Measurements from ENCODE around the gene STK11IP. TPM values are rescaled to one million over a fixed set of nuclear protein-coding genes. Genes with fewer than 3 reads are reported as not detected.

STK11IP gene
- total and polyA plus RNA-seq, 2 donors = 27.8 to 68.7 TPM

- no peak for DNase-seq (ENCODE audit: low read depth in 6 of 9, low spot score in 9 of 9)
- no peaks in the 10 kb centered on the region for H3K9me3 ChIP-seq (ENCODE audit: control insufficient read depth in 2 of 2, insufficient read depth in 1 of 2, low read length in 1 of 2)
- H3K27ac ChIP-seq (ENCODE audit: low read depth in 1 of 2, low read length in 1 of 2) = no peak overlapping the region
- no peak overlapping the region for H3K4me3 ChIP-seq (ENCODE audit: low read length in 2 of 2)
- H3K27me3 ChIP-seq (ENCODE audit: control insufficient read depth in 2 of 2, insufficient read depth in 1 of 2, low read length in 1 of 2) = peaks cover 0 to 6% of the 10 kb centered on the region in 2 donors
- no peaks in the 10 kb centered on the region for H3K4me1 ChIP-seq (ENCODE audit: control insufficient read depth in 2 of 2, insufficient read depth in 2 of 2, low read length in 2 of 2)
- no peaks in the 10 kb centered on the region for H3K36me3 ChIP-seq (ENCODE audit: control insufficient read depth in 2 of 2, insufficient read depth in 2 of 2, low read length in 1 of 2)
Observed at GRCh38 chr2:219662566-219662965, 64.9 kb downstream of the STK11IP start.

GRCh38 chr2:219663116-219663762 lies 65.6 kb downstream of the STK11IP start:
- Histone ChIP-seq H3K4me1 (ENCODE audit: control insufficient read depth in 2 of 2, insufficient read depth in 2 of 2, low read length in 2 of 2) (no peaks in the 10 kb centered on the region), H3K4me3 (ENCODE audit: low read length in 2 of 2) (no peak overlapping the region), H3K9me3 (ENCODE audit: control insufficient read depth in 2 of 2, insufficient read depth in 1 of 2, low read length in 1 of 2) (no peaks in the 10 kb centered on the region), H3K27me3 (ENCODE audit: control insufficient read depth in 2 of 2, insufficient read depth in 1 of 2, low read length in 1 of 2) (peaks cover 0 to 6% of the 10 kb centered on the region in 2 donors), H3K36me3 (ENCODE audit: control insufficient read depth in 2 of 2, insufficient read depth in 2 of 2, low read length in 1 of 2) (no peaks in the 10 kb centered on the region), H3K27ac (ENCODE audit: low read depth in 1 of 2, low read length in 1 of 2) (no peak overlapping the region)
- WGBS = 86% methylated on average over 11 of the region's 11 CpGs
- DNase-seq (ENCODE audit: low read depth in 6 of 9, low spot score in 9 of 9) = no peak

GRCh38 chr2:219664041-219664440 lies 66.4 kb downstream of the STK11IP start:
- WGBS = 88% methylated on average over 5 of the region's 5 CpGs
- Histone ChIP-seq H3K36me3 (ENCODE audit: control insufficient read depth in 2 of 2, insufficient read depth in 2 of 2, low read length in 1 of 2) (no peaks in the 10 kb centered on the region), H3K4me3 (ENCODE audit: low read length in 2 of 2) (no peak overlapping the region), H3K4me1 (ENCODE audit: control insufficient read depth in 2 of 2, insufficient read depth in 2 of 2, low read length in 2 of 2) (no peaks in the 10 kb centered on the region), H3K27ac (ENCODE audit: low read depth in 1 of 2, low read length in 1 of 2) (no peak overlapping the region), H3K9me3 (ENCODE audit: control insufficient read depth in 2 of 2, insufficient read depth in 1 of 2, low read length in 1 of 2) (no peaks in the 10 kb centered on the region), H3K27me3 (ENCODE audit: control insufficient read depth in 2 of 2, insufficient read depth in 1 of 2, low read length in 1 of 2) (peaks cover 0 to 6% of the 10 kb centered on the region in 2 donors)
- DNase-seq (ENCODE audit: low read depth in 6 of 9, low spot score in 9 of 9) = no peak

- no peaks in the 10 kb centered on the region for H3K36me3 ChIP-seq (ENCODE audit: control insufficient read depth in 2 of 2, insufficient read depth in 2 of 2, low read length in 1 of 2)
- H3K27ac ChIP-seq (ENCODE audit: low read depth in 1 of 2, low read length in 1 of 2) = no peak overlapping the region
Observed at GRCh38 chr2:219664944-219665343, 67.3 kb downstream of the STK11IP start.

GRCh38 chr2:219665926-219666325 lies 68.3 kb downstream of the STK11IP start:
- peaks cover 0 to 6% of the 10 kb centered on the region in 2 donors for H3K27me3 ChIP-seq (ENCODE audit: control insufficient read depth in 2 of 2, insufficient read depth in 1 of 2, low read length in 1 of 2)
- H3K9me3 ChIP-seq (ENCODE audit: control insufficient read depth in 2 of 2, insufficient read depth in 1 of 2, low read length in 1 of 2) = no peaks in the 10 kb centered on the region
- WGBS = 91% methylated on average over 6 of the region's 6 CpGs
- DNase-seq (ENCODE audit: low read depth in 6 of 9, low spot score in 9 of 9) = no peak
- H3K27ac ChIP-seq (ENCODE audit: low read depth in 1 of 2, low read length in 1 of 2) = no peak overlapping the region
- no peaks in the 10 kb centered on the region for H3K36me3 ChIP-seq (ENCODE audit: control insufficient read depth in 2 of 2, insufficient read depth in 2 of 2, low read length in 1 of 2)
- no peak overlapping the region for H3K4me3 ChIP-seq (ENCODE audit: low read length in 2 of 2)
- H3K4me1 ChIP-seq (ENCODE audit: control insufficient read depth in 2 of 2, insufficient read depth in 2 of 2, low read length in 2 of 2) = no peaks in the 10 kb centered on the region

More at GRCh38 chr2:219664944-219665343, 67.3 kb downstream of the STK11IP start:
- no peaks in the 10 kb centered on the region for H3K9me3 ChIP-seq (ENCODE audit: control insufficient read depth in 2 of 2, insufficient read depth in 1 of 2, low read length in 1 of 2)
- WGBS = 89% methylated on average over 4 of the region's 4 CpGs
- no peaks in the 10 kb centered on the region for H3K4me1 ChIP-seq (ENCODE audit: control insufficient read depth in 2 of 2, insufficient read depth in 2 of 2, low read length in 2 of 2)
- DNase-seq (ENCODE audit: low read depth in 6 of 9, low spot score in 9 of 9) = no peak
- H3K4me3 ChIP-seq (ENCODE audit: low read length in 2 of 2) = no peak overlapping the region
- H3K27me3 ChIP-seq (ENCODE audit: control insufficient read depth in 2 of 2, insufficient read depth in 1 of 2, low read length in 1 of 2) = peaks cover 0 to 6% of the 10 kb centered on the region in 2 donors

Other genes starting within 250 kb of the STK11IP start
- gene DNPEP, start 209.9 kb upstream of the STK11IP start, total RNA-seq = 33.6 TPM
- gene DNPEP, start 209.9 kb upstream of the STK11IP start, polyA plus RNA-seq = 105 TPM
- 3.4 TPM for gene DES, start 179.5 kb upstream of the STK11IP start, total RNA-seq
- gene DES, start 179.5 kb upstream of the STK11IP start, polyA plus RNA-seq = 21.6 TPM
- 1.3 TPM for gene SPEG, start 163.0 kb upstream of the STK11IP start, total RNA-seq
- 19.8 TPM for gene SPEG, start 163.0 kb upstream of the STK11IP start, polyA plus RNA-seq
- 17.6 TPM for gene GMPPA, start 99.0 kb upstream of the STK11IP start, total RNA-seq
- 32.7 TPM for gene GMPPA, start 99.0 kb upstream of the STK11IP start, polyA plus RNA-seq
- gene ASIC4, start 83.4 kb upstream of the STK11IP start, total RNA-seq = 0.05 TPM
- gene ASIC4, start 83.4 kb upstream of the STK11IP start, polyA plus RNA-seq = 0.23 TPM
- 8.5 TPM for gene CHPF, start 54.0 kb upstream of the STK11IP start, total RNA-seq
- 17.5 TPM for gene CHPF, start 54.0 kb upstream of the STK11IP start, polyA plus RNA-seq
- gene TMEM198, start 53.8 kb upstream of the STK11IP start, total RNA-seq = 0.52 TPM
- 3.7 TPM for gene TMEM198, start 53.8 kb upstream of the STK11IP start, polyA plus RNA-seq
- gene OBSL1, start 26.3 kb upstream of the STK11IP start, total RNA-seq = 9.6 TPM
- gene OBSL1, start 26.3 kb upstream of the STK11IP start, polyA plus RNA-seq = 34.2 TPM
- 0.05 TPM for gene INHA, start 25.5 kb upstream of the STK11IP start, total RNA-seq
- 0.71 TPM for gene INHA, start 25.5 kb upstream of the STK11IP start, polyA plus RNA-seq
- gene SLC4A3, start 29.8 kb downstream of the STK11IP start, total RNA-seq = 0.47 TPM
- 6.9 TPM for gene SLC4A3, start 29.8 kb downstream of the STK11IP start, polyA plus RNA-seq

Data from thymus (tissue), 11 donors.